ENCODE data around the gene JOSD2.
"Not testable (repeated sequence)": the region's sequence is repeated elsewhere in the genome, so short reads cannot be mapped to it uniquely, and the experiment has no call there.

JOSD2 gene

DNA sequence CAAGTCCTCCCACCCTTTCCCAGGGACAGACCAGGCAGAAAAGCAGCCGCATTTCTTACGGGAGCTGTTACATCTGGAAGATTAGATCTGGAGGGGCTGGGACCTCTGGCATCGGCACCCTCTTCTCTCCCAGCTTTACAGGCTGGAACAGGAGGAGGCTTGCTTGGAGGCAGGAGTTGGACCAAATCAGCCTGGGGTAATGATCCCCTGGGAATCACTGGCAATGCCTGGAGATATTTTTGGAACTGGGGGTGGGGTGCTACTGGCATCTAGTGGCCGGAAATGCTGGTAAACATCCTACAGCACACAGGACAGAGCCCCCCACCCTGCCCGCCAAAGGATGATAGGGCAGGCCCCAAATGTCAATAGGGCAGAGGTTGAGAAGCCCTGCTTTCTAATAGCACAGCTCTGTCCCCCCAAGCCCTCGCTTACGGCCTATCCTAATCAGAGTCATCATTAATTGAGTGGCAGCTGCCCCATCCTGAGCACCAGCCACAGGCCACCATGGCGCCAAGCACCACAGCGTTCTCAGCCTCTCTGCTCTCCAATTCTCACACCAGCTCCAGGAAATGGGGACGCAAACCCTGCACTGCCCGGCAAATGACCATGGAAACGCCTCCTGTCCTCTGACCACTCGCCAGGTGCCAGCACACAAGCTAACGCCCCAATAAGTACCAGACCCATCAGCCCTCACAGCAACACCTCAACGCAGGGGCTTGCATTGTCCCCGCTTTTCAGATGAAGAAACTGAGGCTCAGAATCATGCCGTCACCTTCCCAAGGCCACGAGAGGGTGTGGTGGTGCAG is 36.6 kb upstream of the JOSD2 start:
- no peak for DNase-seq (ENCODE audit: low read depth in 4 of 4, low spot score in 1 of 4)

- DNase-seq (ENCODE audit: low read depth in 4 of 4, low spot score in 1 of 4) = no peak
These were observed 35.7 kb upstream of the JOSD2 start for GRCh38 chr19:50546527-50547221.

GRCh38 chr19:50542943-50543342 is 32.0 kb upstream of the JOSD2 start:
- no peak for DNase-seq (ENCODE audit: low read depth in 4 of 4, low spot score in 1 of 4)

- peak; percentile 34 to 62 (median 42) for DNase-seq (ENCODE audit: low read depth in 4 of 4, low spot score in 1 of 4)
These were observed 26.8 kb upstream of the JOSD2 start for GRCh38 chr19:50537769-50538230.

GRCh38 chr19:50537306-50537685 is 26.3 kb upstream of the JOSD2 start:
- no peak for DNase-seq (ENCODE audit: low read depth in 4 of 4, low spot score in 1 of 4)

DNA sequence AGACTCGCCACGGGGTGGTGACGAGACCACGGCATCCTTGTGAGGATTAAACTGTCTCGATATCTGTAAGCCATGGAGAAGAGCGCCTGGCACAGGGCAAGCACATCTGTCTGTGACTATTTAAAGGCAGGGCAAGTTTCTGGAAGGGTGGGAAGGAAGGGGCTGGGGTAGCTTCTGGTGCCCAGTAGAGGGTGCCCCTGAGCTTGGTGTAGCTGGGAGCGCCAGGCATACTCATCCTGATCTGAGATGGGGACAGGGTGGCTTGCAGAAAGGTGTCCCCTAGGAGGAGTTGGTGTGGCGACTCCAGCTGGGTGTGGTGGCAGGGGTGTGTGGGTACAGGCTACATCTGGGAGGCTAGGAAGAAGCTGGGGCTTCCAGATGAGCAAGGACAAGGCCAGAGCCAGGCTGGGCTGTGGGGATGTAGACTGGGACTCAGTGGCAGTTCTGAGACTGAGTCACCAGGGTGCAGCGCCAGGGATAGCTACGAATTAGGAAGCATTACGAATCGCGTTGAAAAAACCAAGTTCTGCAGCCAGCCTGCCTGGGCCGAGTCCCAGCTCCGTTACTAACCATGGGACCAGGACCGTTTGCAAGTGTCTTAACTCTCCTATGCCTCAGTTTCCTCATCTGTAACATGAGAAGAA is 25.8 kb upstream of the JOSD2 start:
- DNase-seq (ENCODE audit: low read depth in 4 of 4, low spot score in 1 of 4) = no peak

DNA sequence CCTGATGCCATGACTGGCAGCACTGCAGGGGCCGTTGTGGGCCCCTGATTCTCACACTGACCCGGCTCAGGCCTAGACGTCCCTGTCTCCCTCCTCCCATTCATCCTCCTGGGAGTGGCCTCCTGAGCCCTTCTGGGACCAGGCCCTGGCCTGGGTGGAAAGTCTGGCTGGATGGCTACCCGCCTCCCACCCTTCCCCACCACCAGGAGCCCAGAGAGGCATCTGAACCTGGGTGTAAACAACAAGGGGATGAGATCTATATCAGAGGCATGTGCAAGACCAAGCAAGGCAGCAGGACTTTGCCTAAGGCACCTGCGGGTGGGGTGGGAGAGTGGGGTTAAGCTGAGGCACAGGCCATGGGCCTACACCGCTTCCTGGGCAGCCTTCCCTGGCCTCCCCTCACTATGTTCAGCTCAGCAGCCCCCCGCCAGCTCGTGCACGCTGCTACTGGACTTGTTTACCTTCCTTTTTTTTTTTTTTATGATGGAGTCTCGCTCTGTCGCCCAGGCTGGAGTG is 24.7 kb upstream of the JOSD2 start:
- DNase-seq (ENCODE audit: low read depth in 4 of 4, low spot score in 1 of 4) = no peak

DNA sequence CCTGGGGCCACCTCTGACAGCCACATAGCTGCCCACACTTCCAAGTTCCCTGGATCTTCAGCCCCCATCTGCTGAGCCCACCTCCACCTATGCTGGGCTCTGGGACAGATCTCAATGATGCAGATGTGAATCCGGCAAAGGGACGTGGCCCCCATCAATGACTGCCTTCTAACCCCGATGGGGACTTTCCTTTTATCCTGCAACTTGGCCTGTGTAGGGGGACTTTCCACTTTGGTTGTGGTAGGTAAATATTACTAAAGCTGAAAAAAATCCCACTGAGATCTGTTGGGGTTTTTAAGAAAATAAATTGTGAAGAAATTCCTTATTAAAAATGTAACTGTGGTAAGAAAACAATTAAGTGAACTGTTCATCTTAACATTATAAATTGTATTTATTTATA is 23.5 kb upstream of the JOSD2 start:
- DNase-seq (ENCODE audit: low read depth in 4 of 4, low spot score in 1 of 4) = no peak

GRCh38 chr19:50532952-50533351 is 22.0 kb upstream of the JOSD2 start:
- DNase-seq (ENCODE audit: low read depth in 4 of 4, low spot score in 1 of 4) = no peak

DNA sequence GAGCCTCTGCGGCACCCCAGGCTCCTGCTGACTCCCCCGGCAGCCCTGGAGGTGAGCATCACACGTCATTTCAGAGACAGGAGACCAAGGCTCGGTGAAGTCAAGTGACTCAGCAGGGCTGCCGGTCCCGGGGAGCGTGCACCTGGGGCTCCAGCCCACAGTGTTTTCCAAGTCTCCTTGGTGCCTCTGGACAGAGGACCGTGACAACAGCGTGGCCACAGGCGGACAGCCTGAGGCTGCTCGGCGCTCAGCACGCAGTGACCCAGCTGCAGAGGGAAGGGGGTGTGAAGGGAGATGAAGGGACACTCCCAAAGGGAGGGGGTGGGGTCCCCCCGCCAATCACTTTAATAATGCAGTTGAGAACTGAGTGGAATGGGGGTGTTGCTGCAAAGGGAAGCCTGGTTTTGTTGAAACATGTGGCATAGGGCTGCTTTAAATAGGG is 20.2 kb upstream of the JOSD2 start:
- no peak for DNase-seq (ENCODE audit: low read depth in 4 of 4, low spot score in 1 of 4)

GRCh38 chr19:50528052-50528451 is 17.1 kb upstream of the JOSD2 start:
- DNase-seq (ENCODE audit: low read depth in 4 of 4, low spot score in 1 of 4) = not testable (repeated sequence)

DNA sequence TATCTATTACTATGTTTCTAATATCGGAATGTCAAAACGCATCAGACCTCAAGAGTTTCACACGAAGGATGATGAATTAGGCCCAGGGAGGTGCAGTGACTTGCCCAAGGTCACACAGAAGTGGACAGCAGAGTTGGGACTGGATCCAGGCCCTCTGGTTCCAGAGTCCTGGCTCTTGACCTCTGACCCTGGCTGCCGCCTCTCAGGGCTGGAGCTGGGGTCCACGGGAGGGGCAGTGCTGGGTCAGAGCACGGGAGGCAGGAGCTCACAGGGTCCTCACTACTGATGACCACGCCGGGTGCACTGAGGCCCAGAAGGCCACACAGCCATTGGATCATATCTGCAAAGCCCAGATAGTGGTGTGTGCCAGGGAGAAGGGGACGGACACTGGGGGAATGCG is 11.9 kb upstream of the JOSD2 start:
- no peak for DNase-seq (ENCODE audit: low read depth in 4 of 4, low spot score in 1 of 4)

DNA sequence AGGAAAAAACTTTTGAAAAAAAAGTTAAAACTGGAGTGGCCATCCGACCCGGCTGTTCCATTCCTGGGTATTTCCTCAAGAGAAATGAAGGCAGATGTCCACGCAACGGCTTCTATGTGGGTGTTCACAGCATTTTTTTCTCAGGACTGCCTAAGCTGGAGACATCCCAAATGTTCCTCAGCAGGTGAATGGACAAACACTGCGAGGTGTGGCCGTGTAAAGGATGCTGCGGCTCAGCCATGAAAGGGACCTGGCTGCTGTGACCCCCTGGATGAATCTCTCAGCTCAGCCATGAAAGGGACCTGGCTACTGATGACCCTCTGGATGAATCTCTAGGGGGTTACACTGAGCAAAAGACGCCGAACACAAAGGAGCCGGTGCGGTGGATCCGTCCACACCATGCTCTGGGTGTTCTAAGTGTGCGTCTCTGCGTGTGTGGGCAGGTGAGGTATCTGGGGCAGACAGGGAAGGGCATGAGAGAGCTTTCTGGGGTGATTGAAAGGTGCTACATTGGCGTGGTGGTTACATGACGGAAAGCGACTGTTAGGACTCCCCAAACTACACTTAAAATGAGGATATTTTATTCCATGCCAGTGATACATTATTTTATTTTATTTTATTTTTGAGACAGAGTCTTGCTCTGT is 10.0 kb upstream of the JOSD2 start:
- no peak for DNase-seq (ENCODE audit: low read depth in 4 of 4, low spot score in 1 of 4)

DNA sequence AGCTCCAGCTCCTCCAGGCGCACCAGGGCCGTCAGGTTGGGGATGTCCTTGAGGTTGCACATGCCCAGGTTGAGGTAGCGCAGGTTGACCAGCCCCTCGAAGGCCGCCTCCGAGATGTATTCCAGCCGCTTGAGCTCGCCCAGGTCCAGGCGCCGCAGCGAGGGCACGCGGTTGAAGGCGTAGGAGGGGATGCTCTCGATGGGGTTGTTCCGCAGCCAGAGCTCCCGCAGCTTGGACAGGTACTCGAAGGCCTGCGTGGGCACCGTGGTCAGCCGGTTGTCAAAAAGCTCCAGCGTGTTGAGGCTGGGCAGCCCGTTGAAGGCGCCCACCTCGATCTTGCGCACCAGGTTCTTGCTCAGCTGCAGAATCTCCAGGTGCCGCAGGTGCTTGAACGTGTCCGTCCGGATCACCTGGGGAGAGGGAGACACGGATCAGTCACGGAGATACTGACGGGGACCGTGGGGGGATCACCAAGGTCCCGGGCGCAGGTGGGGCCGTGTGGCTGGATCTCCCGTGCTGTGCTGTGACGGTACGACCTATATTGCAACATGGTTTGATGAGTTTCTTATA is 8.1 kb upstream of the JOSD2 start:
- no peak for DNase-seq (ENCODE audit: low read depth in 4 of 4, low spot score in 1 of 4)

- no peak for DNase-seq (ENCODE audit: low read depth in 4 of 4, low spot score in 1 of 4)
These were observed 7.4 kb upstream of the JOSD2 start for GRCh38 chr19:50518091-50519005.

GRCh38 chr19:50517704-50518075 is 6.7 kb upstream of the JOSD2 start:
- DNase-seq (ENCODE audit: low read depth in 4 of 4, low spot score in 1 of 4) = no peak

DNA sequence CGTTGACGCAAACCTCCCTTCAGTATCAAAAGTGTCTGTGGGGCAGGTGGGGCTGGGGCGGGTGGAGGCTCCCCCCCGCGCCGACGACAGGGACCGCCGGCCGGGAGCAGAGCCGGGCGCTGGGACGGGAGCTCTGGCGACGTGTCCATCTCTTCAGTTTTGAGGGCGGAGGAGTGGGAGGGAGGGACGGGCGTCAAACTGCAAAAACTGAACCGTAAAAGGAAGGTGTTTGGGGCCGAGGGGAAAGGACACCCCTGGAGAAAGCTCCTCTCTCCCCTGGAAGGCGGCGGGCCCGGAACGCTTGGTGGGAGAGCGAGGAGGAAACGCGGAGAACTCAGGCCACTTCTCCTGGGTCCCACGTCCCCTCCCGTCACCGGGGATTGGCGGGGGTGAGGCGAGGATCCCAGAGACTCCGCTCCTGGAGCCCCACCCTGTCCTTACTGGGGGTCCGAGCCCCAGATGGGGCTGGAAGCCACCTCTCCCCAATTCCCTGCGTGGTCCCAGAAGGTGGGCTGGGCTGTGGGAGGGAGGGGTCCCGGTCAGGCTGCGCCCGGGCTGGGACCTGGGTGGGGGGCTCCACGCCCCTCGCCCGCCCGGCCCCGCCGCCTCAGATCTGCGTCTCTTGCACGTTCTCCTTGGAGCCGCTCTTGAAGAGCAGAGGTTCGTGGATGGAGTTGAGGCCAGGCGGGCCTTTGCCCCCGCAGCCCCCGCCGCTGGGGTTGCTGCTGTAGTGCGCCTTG is 6.1 kb upstream of the JOSD2 start:
- no peak for DNase-seq (ENCODE audit: low read depth in 4 of 4, low spot score in 1 of 4)

DNA sequence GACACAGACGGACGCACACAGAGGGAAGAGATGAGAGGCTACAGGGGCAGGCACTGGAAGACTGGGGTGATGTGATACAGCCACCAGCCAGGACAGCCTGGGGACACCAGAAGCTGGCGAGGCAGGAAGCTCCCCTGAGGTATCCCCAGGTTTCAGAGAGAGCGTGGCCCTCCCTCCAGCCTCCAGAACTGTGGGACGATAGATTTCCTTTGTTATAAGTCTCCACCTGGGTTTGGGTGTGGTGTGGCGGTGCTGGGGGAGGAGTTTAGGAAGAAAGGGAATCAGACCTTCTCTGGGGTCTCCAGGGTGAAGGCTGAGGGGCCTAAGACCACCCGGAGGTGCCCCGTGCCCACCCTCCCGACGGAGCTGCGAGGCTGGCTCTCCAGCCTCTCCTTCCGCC is 5.5 kb upstream of the JOSD2 start:
- DNase-seq (ENCODE audit: low read depth in 4 of 4, low spot score in 1 of 4) = no peak

DNA sequence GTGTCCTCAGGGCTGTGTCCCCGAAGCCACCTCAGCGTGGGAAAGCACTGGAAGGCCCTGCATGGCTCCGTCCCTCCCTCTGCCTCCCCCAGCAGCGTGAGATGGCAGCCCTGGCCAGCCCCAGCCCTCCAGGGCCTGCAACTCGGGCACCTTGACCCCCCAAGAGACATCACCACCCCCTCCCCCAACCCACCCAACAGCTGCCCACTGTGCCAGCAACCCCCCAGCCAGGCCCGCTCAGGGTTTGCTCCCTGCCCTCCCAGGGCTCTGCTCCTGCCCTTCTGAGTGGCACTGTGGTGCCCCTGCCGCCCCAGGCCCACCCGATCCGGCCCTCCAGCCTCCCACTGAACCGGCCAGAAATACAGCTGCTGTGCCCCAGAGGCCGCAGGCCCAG is 4.2 kb upstream of the JOSD2 start:
- DNase-seq (ENCODE audit: low read depth in 4 of 4, low spot score in 1 of 4) = no peak
